ENCODE results near the gene PPM1L. TPM values are rescaled to one million over a fixed set of nuclear protein-coding genes. Genes with fewer than 3 reads are reported as not detected.

Gene PPM1L
- total and polyA plus RNA-seq, 9 donors: 2.2 to 12.1 (median 10.2) TPM

DNA sequence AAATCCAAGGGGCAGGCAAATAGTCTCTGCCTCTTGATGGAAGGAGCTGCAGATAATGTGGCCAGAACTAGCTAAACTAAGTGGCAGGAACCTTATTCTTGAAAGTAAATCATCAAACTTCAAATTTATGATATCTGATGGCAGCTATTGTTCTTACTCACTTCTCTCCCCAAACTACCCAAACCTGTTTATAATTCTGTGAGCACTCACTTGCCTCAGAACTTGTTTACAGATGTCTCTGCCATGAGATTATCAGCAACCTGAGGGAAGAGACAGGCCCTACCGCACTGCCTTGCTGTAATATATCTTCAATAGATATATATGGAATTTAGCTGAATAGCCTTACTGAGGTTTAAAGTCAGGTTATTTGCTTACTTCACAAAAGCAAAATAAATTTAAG, 351.3 kb downstream of the PPM1L start:
- Histone ChIP-seq H3K27ac (no peak overlapping the region), H3K36me3 (no peaks in the 10 kb centered on the region), H3K4me1 (ENCODE audit: insufficient read depth) (peaks cover 9% of the 10 kb centered on the region), H3K9me3 (no peaks in the 10 kb centered on the region), H3K27me3 (no peaks in the 10 kb centered on the region), H3K4me3 (no peak overlapping the region)
- WGBS, 3 donors: 71 to 88% (median 79%) methylated on average over 1 of the region's 1 CpG
- DNase-seq: no peak
- TF ChIP-seq POLR2A (IDR thresholded peaks at IDR 0.05) (no peak), EP300 (IDR thresholded peaks at IDR 0.05) (no peak)
- TF ChIP-seq, protein P1, sequence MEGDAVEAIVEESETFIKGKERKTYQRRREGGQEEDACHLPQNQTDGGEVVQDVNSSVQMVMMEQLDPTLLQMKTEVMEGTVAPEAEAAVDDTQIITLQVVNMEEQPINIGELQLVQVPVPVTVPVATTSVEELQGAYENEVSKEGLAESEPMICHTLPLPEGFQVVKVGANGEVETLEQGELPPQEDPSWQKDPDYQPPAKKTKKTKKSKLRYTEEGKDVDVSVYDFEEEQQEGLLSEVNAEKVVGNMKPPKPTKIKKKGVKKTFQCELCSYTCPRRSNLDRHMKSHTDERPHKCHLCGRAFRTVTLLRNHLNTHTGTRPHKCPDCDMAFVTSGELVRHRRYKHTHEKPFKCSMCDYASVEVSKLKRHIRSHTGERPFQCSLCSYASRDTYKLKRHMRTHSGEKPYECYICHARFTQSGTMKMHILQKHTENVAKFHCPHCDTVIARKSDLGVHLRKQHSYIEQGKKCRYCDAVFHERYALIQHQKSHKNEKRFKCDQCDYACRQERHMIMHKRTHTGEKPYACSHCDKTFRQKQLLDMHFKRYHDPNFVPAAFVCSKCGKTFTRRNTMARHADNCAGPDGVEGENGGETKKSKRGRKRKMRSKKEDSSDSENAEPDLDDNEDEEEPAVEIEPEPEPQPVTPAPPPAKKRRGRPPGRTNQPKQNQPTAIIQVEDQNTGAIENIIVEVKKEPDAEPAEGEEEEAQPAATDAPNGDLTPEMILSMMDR (IDR thresholded peaks at IDR 0.05): no peak
- intact Hi-C loops (cut with DNase I): no loop called here

- Histone ChIP-seq H3K27ac (no peak overlapping the region), H3K36me3 (no peaks in the 10 kb centered on the region), H3K9me3 (no peaks in the 10 kb centered on the region), H3K4me3 (no peak overlapping the region), H3K4me1 (ENCODE audit: insufficient read depth) (peaks cover 7% of the 10 kb centered on the region), H3K27me3 (no peaks in the 10 kb centered on the region)
- intact Hi-C loops (cut with DNase I): no loop called here
- TF ChIP-seq, protein P1 (IDR thresholded peaks at IDR 0.05): no peak
- TF ChIP-seq POLR2A (IDR thresholded peaks at IDR 0.05): no peak
- no peak for TF ChIP-seq EP300 (IDR thresholded peaks at IDR 0.05)
- WGBS, 3 donors: 95 to 100% (median 95%) methylated on average over 1 of the region's 1 CpG
- DNase-seq: no peak
Observed at GRCh38 chr3:161108840-161109239, 352.8 kb downstream of the PPM1L start.

- intact Hi-C loops (cut with DNase I): no loop called here
- Histone ChIP-seq H3K4me3 (no peak overlapping the region), H3K27ac (no peak overlapping the region), H3K27me3 (no peaks in the 10 kb centered on the region), H3K36me3 (no peaks in the 10 kb centered on the region), H3K4me1 (ENCODE audit: insufficient read depth) (no peaks in the 10 kb centered on the region), H3K9me3 (peaks cover 0 to 4% of the 10 kb centered on the region in 2 donors)
- WGBS, 3 donors: 85 to 90% (median 87%) methylated on average over 3 of the region's 3 CpGs
- TF ChIP-seq EP300 (IDR thresholded peaks at IDR 0.05): no peak
- TF ChIP-seq, protein P1 (IDR thresholded peaks at IDR 0.05): no peak
- no peak for TF ChIP-seq POLR2A (IDR thresholded peaks at IDR 0.05)
- DNase-seq: no peak
Observed at GRCh38 chr3:161117646-161118045, 361.6 kb downstream of the PPM1L start.

- Histone ChIP-seq H3K36me3 (no peaks in the 10 kb centered on the region), H3K27me3 (peaks cover 4% of the 10 kb centered on the region), H3K9me3 (peaks cover 0 to 4% of the 10 kb centered on the region in 2 donors), H3K4me3 (no peak overlapping the region), H3K4me1 (ENCODE audit: insufficient read depth) (no peaks in the 10 kb centered on the region), H3K27ac (no peak overlapping the region)
- TF ChIP-seq, protein P1 (IDR thresholded peaks at IDR 0.05): no peak
- no peak for TF ChIP-seq POLR2A (IDR thresholded peaks at IDR 0.05)
- TF ChIP-seq EP300 (IDR thresholded peaks at IDR 0.05): no peak
- intact Hi-C loops (cut with DNase I): no loop called here
- no peak for DNase-seq
- 46 to 59% (median 53%) methylated on average over 2 of the region's 2 CpGs for WGBS, 3 donors
Observed at GRCh38 chr3:161126495-161126894, 370.5 kb downstream of the PPM1L start.

Other genes with a start within 250 kb of the PPM1L start
- gene KPNA4, start 190.7 kb upstream of the PPM1L start, total RNA-seq: 10 to 100 TPM; 16.2 to 64.0 (median 50.7) TPM
- 10 to 100 TPM; 11.4 to 20.3 TPM for gene KPNA4, start 190.7 kb upstream of the PPM1L start, polyA plus RNA-seq
- gene ARL14, start 79.1 kb upstream of the PPM1L start, total RNA-seq: not detected
- gene ARL14, start 79.1 kb upstream of the PPM1L start, polyA plus RNA-seq: not detected

Data from ovary (tissue), 9 donors.